ENCODE data around the gene FAM193A. TPM values are rescaled to one million over a fixed set of nuclear protein-coding genes. Genes with fewer than 3 reads are reported as not detected.

FAM193A gene, protein sequence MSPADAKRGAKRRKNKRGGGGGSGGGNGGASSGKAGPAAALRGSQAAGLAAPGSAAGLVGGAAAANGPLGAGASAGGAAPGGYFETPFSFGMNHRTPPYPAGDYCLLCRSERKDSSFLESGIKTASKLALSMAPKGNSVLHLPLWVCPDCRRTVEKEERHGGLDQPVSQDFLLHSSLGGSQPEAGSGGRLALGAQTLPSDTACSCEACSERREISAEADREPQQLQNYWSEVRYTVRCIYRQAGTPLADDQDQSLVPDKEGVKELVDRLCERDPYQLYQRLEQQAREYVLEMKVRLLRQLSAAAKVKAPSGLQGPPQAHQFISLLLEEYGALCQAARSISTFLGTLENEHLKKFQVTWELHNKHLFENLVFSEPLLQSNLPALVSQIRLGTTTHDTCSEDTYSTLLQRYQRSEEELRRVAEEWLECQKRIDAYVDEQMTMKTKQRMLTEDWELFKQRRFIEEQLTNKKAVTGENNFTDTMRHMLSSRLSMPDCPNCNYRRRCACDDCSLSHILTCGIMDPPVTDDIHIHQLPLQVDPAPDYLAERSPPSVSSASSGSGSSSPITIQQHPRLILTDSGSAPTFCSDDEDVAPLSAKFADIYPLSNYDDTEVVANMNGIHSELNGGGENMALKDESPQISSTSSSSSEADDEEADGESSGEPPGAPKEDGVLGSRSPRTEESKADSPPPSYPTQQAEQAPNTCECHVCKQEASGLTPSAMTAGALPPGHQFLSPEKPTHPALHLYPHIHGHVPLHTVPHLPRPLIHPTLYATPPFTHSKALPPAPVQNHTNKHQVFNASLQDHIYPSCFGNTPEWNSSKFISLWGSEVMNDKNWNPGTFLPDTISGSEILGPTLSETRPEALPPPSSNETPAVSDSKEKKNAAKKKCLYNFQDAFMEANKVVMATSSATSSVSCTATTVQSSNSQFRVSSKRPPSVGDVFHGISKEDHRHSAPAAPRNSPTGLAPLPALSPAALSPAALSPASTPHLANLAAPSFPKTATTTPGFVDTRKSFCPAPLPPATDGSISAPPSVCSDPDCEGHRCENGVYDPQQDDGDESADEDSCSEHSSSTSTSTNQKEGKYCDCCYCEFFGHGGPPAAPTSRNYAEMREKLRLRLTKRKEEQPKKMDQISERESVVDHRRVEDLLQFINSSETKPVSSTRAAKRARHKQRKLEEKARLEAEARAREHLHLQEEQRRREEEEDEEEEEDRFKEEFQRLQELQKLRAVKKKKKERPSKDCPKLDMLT (N-terminal part only)
- total RNA-seq (10 to 100 TPM; 12.6 to 20.6 (median 16.3) TPM), polyA plus RNA-seq (10 to 100 TPM in 1 of 2 donors, 1 to 10 TPM in 1; 7.5 to 14.3 TPM)
- long read RNA-seq, donor 1, partial matches to known transcripts, result 8 of 17 reads
- long read RNA-seq, donor 1, other reads (novel, unspliced or antisense), result 9 of 17 reads
- long read RNA-seq, donor 2, partial matches to known transcripts, result 8 of 11 reads
- long read RNA-seq, donor 2, other reads (novel, unspliced or antisense), result 3 of 11 reads
- long read RNA-seq, donor 3, partial matches to known transcripts, result 11 of 14 reads
- long read RNA-seq, donor 3, other reads (novel, unspliced or antisense), result 3 of 14 reads

DNA sequence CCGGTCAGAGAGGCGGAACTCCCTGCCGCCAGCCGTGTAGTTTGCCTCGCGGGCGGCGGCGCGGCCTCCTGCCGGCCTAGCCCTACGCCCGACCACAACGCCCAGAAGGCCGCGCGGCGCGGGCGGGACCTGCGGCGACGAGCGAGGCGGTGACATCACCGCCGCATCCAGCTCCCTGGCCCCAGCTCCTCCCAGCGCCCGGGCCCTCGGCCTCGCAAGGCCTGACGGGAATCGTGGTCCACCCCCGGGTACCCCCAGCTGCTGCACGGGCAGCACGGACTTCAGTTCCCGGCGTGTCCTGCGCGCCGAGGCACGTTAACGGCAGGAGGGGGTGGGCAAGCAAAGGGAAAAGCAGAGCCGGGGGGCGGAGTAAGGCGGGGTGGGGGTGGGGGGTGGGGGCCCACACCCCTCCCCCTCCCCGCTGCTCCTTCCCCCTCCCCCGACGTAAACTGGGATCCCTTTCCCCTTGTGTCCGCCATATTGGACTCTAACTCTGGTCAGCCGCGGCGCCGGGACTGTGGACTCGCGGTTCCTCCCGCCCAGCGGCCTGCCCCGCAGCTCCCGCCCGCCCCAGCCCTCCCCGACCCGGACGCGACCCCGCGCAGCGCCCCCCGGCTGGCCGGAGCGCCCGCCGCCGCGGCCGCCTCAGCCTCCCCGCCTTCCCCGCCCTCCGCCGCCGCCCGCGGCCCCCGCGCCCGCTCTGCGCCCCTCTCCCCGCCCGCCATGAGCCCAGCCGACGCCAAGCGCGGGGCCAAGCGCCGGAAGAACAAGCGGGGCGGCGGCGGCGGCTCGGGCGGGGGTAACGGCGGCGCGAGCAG is at the start of gene FAM193A:
Gene FAM193A (plus strand): TSS at position 455 of the 818 bp plus-strand sequence. CDS start 269 bp downstream, at position 724.
- TF ChIP-seq, protein P1, sequence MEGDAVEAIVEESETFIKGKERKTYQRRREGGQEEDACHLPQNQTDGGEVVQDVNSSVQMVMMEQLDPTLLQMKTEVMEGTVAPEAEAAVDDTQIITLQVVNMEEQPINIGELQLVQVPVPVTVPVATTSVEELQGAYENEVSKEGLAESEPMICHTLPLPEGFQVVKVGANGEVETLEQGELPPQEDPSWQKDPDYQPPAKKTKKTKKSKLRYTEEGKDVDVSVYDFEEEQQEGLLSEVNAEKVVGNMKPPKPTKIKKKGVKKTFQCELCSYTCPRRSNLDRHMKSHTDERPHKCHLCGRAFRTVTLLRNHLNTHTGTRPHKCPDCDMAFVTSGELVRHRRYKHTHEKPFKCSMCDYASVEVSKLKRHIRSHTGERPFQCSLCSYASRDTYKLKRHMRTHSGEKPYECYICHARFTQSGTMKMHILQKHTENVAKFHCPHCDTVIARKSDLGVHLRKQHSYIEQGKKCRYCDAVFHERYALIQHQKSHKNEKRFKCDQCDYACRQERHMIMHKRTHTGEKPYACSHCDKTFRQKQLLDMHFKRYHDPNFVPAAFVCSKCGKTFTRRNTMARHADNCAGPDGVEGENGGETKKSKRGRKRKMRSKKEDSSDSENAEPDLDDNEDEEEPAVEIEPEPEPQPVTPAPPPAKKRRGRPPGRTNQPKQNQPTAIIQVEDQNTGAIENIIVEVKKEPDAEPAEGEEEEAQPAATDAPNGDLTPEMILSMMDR (IDR thresholded peaks at IDR 0.05), result no peak
- ATAC-seq (peak; percentile 97 to 99 (median 98)), DNase-seq (peak; percentile 99)
- Histone ChIP-seq H3K27me3 (no peaks in the 10 kb centered on the region), H3K27ac (peak within 1 kb of the TSS; percentile 87 to 98 (median 98)), H3K9me3 (no peaks in the 10 kb centered on the region), H3K4me3 (peak within 1 kb of the TSS; percentile 82 to 98 (median 96)), H3K36me3 (peaks cover 0 to 7% (median 0%) of the 10 kb centered on the region in 9 donors), H3K4me1 (peaks cover 10 to 39% (median 32%) of the 10 kb centered on the region in 9 donors)
- intact Hi-C loops (cut with DNase I), result loop anchor here in 5 of 10 donors (1.0 to 5.0 kb wide), 4 partner anchors 68 to 294 kb away; partner anchors contain the start of genes RNF4 (in 4 of the 5), HAUS3 (in 1 of the 5) and POLN (in 1 of the 5)
- 0 to 2% methylated on average over 47 to 105 of the region's 106 CpGs for WGBS, 2 donors

DNA sequence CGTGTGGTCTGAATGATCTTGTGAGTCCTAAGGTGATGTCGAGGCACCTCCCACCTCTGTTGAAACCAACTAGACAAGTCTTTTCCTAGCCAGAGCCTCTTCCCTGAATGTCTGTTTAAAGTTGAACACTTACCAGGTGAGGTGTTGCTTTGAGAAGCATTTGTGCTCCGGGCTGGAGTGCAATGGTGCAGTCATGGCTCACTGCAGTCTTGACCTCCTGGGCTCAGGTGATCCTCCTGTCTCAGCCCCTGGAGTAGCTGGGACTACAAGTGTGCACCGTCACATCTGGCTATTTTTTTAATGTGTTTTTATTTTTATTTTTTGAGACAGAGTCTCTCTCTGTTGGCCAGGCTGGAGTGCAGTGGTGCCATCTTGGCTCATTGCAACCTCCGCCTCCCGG is 49.5 kb upstream of the FAM193A start:
- no peak for ATAC-seq
- Histone ChIP-seq H3K4me3 (no peak overlapping the region), H3K9me3 (no peaks in the 10 kb centered on the region), H3K4me1 (peaks cover 28 to 89% (median 77%) of the 10 kb centered on the region in 9 donors), H3K27ac (peak overlapping the region in 3 of 10 donors; percentile 73 to 83 (median 75)), H3K36me3 (peaks cover 0 to 27% (median 11%) of the 10 kb centered on the region in 9 donors), H3K27me3 (no peaks in the 10 kb centered on the region)
- TF ChIP-seq, protein P1 (IDR thresholded peaks at IDR 0.05), result no peak
- 94 to 97% methylated on average over 6 of the region's 6 CpGs for WGBS, 2 donors
- no peak for DNase-seq
- intact Hi-C loops (cut with DNase I), result no loop called here

DNA sequence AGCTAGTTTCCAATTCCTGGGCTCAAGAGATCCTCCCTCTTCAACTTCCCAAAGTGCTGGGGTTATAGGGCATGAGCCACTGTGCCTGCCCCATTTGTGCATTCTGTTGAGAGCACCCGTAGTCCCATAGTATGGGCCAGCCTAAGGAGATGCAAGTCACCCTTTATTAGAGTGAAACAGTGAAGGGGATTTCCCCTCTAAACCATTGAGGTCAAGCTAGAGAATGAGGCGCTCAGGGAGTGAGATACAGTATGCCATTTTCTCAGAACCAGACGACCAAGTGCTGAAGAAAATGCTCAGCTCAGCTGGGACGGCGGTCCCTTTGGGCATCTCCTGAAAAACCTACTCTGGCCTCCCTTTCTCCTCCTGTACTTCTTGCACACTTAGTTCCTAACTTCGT is 48.8 kb upstream of the FAM193A start:
- intact Hi-C loops (cut with DNase I), result no loop called here
- no peaks in the 10 kb centered on the region for H3K9me3 ChIP-seq
- no peak for DNase-seq
- no peak for ATAC-seq
- WGBS, 2 donors, result 86 to 93% methylated on average over 6 of the region's 6 CpGs
- H3K36me3 ChIP-seq, result peaks cover 0 to 33% (median 11%) of the 10 kb centered on the region in 9 donors
- H3K4me3 ChIP-seq, result no peak overlapping the region
- H3K27me3 ChIP-seq, result no peaks in the 10 kb centered on the region
- H3K27ac ChIP-seq, result peak overlapping the region in 2 of 10 donors; percentile 73 to 83
- H3K4me1 ChIP-seq, result peaks cover 21 to 88% (median 70%) of the 10 kb centered on the region in 9 donors
- TF ChIP-seq, protein P1 (IDR thresholded peaks at IDR 0.05), result no peak

Data from heart right ventricle (tissue), 16 donors.